Astrocyte (in vitro differentiated cells and primary cell): Measurements from ENCODE around the gene C1orf167.

Source experiments
- EZH2 ChIP-seq: IDR thresholded peaks from 2 replicates; pipeline ENCODE4 v1.6.1; 2012; ENCODE audit warnings: mild to moderate bottlenecking, low read length, inconsistent platforms; ENCODE audit not compliant: insufficient read depth
- TF ChIP-seq, protein P1 (sequence below): IDR thresholded peaks from 2 replicates; pipeline ENCODE4 v1.5.1; 2011; ENCODE audit warnings: low read depth, mild to moderate bottlenecking, inconsistent platforms, low read length, moderate library complexity; ENCODE audit not compliant: insufficient read depth

DNA sequence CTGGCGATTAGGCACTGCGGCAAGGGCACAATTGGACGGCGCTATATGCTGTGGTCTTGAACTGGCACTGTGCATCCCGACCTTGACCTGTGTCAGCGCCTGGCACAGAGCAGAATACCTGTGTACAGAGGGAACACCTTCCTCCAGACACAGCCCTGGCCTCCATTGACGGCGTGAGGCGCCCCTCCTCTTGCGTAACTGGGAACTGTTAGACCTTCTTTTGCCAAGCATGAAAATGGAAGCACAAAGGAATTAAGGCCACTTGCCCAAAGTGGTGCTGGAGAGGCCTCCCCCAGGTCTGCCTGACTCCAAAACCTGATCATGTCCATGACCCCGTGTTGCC is 32.9 kb upstream of the C1orf167 start:
- TF ChIP-seq, protein P1, sequence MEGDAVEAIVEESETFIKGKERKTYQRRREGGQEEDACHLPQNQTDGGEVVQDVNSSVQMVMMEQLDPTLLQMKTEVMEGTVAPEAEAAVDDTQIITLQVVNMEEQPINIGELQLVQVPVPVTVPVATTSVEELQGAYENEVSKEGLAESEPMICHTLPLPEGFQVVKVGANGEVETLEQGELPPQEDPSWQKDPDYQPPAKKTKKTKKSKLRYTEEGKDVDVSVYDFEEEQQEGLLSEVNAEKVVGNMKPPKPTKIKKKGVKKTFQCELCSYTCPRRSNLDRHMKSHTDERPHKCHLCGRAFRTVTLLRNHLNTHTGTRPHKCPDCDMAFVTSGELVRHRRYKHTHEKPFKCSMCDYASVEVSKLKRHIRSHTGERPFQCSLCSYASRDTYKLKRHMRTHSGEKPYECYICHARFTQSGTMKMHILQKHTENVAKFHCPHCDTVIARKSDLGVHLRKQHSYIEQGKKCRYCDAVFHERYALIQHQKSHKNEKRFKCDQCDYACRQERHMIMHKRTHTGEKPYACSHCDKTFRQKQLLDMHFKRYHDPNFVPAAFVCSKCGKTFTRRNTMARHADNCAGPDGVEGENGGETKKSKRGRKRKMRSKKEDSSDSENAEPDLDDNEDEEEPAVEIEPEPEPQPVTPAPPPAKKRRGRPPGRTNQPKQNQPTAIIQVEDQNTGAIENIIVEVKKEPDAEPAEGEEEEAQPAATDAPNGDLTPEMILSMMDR: no peak
- TF ChIP-seq EZH2: no peak
